Measurements from ENCODE around the gene CAVIN2. TPM values are rescaled to one million over a fixed set of nuclear protein-coding genes. Genes with fewer than 3 reads are reported as not detected.

The CAVIN2 gene
- total RNA-seq, 1 experiment from 2014 or later: 2.3 TPM

GRCh38 chr2:191844706-191845105 lies 2.2 kb downstream of the CAVIN2 start:
- Histone ChIP-seq H3K9me3 (ENCODE audit: insufficient read depth, low read depth) (no peaks in the 10 kb centered on the region), H3F3A (ENCODE audit: insufficient read depth, low read depth) (no peaks in the 10 kb centered on the region), H3K27me3 (ENCODE audit: insufficient read depth, low read depth) (no peaks in the 10 kb centered on the region), H3K4me2 (no peak overlapping the region), H2AFZ (no peak overlapping the region), H3K4me1 (replicated peaks; ENCODE audit: insufficient read depth) (no peaks in the 10 kb centered on the region), H3K36me3 (ENCODE audit: low read depth) (no peaks in the 10 kb centered on the region), H3K9me2 (ENCODE audit: insufficient read depth) (no peaks in the 10 kb centered on the region), H3K4me3 (no peak overlapping the region), H4K20me1 (ENCODE audit: insufficient read depth) (no peaks in the 10 kb centered on the region), H3K27ac (no peak overlapping the region), H3K79me2 (ENCODE audit: low read depth) (no peaks in the 10 kb centered on the region)
- intact Hi-C loops (cut with micrococcal nuclease; ENCODE audit: unreplicated experiment): no loop called here
- no peak for DNase-seq
- ChIA-PET POLR2A (ENCODE audit: unreplicated experiment) (no interaction called here), CTCF (no interaction called here)
- TF ChIP-seq EZH2 (IDR thresholded peaks at IDR 0.05; ENCODE audit: low read depth) (no peak), CTCF (conservative IDR thresholded peaks at IDR 0.05) (no peak)
- no TSS peak for BruUV-seq (replicated peaks)

GRCh38 chr2:191840921-191841320 lies 6.0 kb downstream of the CAVIN2 start:
- no peaks in the 10 kb centered on the region for H3K9me3 ChIP-seq (ENCODE audit: insufficient read depth, low read depth)
- no peak overlapping the region for H3K27ac ChIP-seq
- H2AFZ ChIP-seq: no peak overlapping the region
- CTCF ChIA-PET: interaction anchor here (0.7 kb wide), 1 partner anchor 322 kb away, joined by 4 read pairs; no protein-coding TSS in a partner anchor
- no TSS peak for BruUV-seq (replicated peaks)
- H3K27me3 ChIP-seq (ENCODE audit: insufficient read depth, low read depth): no peaks in the 10 kb centered on the region
- H3K9me2 ChIP-seq (ENCODE audit: insufficient read depth): no peaks in the 10 kb centered on the region
- POLR2A ChIA-PET (ENCODE audit: unreplicated experiment): no interaction called here
- no peaks in the 10 kb centered on the region for H3K36me3 ChIP-seq (ENCODE audit: low read depth)
- no peaks in the 10 kb centered on the region for H3K79me2 ChIP-seq (ENCODE audit: low read depth)
- no peak for DNase-seq
- H4K20me1 ChIP-seq (ENCODE audit: insufficient read depth): no peaks in the 10 kb centered on the region
- intact Hi-C loops (cut with micrococcal nuclease; ENCODE audit: unreplicated experiment): no loop called here
- H3K4me3 ChIP-seq: no peak overlapping the region
- no peak overlapping the region for H3K4me2 ChIP-seq
- no peaks in the 10 kb centered on the region for H3F3A ChIP-seq (ENCODE audit: insufficient read depth, low read depth)
- H3K4me1 ChIP-seq (replicated peaks; ENCODE audit: insufficient read depth): no peaks in the 10 kb centered on the region
- TF ChIP-seq CTCF (conservative IDR thresholded peaks at IDR 0.05) (no peak), EZH2 (IDR thresholded peaks at IDR 0.05; ENCODE audit: low read depth) (no peak)

GRCh38 chr2:191839918-191840804 lies 6.7 kb downstream of the CAVIN2 start:
- Histone ChIP-seq H3K9me2 (ENCODE audit: insufficient read depth) (no peaks in the 10 kb centered on the region), H2AFZ (no peak overlapping the region), H3K4me1 (replicated peaks; ENCODE audit: insufficient read depth) (no peaks in the 10 kb centered on the region), H3K27me3 (ENCODE audit: insufficient read depth, low read depth) (no peaks in the 10 kb centered on the region), H3K27ac (no peak overlapping the region), H4K20me1 (ENCODE audit: insufficient read depth) (no peaks in the 10 kb centered on the region), H3K36me3 (ENCODE audit: low read depth) (no peaks in the 10 kb centered on the region), H3K4me3 (no peak overlapping the region), H3F3A (ENCODE audit: insufficient read depth, low read depth) (no peaks in the 10 kb centered on the region), H3K4me2 (no peak overlapping the region), H3K79me2 (ENCODE audit: low read depth) (no peaks in the 10 kb centered on the region), H3K9me3 (ENCODE audit: insufficient read depth, low read depth) (no peaks in the 10 kb centered on the region)
- no peak for DNase-seq
- TF ChIP-seq EZH2 (IDR thresholded peaks at IDR 0.05; ENCODE audit: low read depth) (no peak), CTCF (conservative IDR thresholded peaks at IDR 0.05) (no peak)
- intact Hi-C loops (cut with micrococcal nuclease; ENCODE audit: unreplicated experiment): no loop called here
- CTCF ChIA-PET: interaction anchor here (0.9 kb wide), 1 partner anchor 322 kb away, joined by 3 read pairs; no protein-coding TSS in a partner anchor
- no TSS peak for BruUV-seq (replicated peaks)
- POLR2A ChIA-PET (ENCODE audit: unreplicated experiment): no interaction called here

Measured in PC-9 (cell line).